ENCODE measurements around the gene SPTSSA. TPM values are rescaled to one million over a fixed set of nuclear protein-coding genes. Genes with fewer than 3 reads are reported as not detected.

The SPTSSA gene
- total RNA-seq, 1 donor = 21.1 TPM

DNA sequence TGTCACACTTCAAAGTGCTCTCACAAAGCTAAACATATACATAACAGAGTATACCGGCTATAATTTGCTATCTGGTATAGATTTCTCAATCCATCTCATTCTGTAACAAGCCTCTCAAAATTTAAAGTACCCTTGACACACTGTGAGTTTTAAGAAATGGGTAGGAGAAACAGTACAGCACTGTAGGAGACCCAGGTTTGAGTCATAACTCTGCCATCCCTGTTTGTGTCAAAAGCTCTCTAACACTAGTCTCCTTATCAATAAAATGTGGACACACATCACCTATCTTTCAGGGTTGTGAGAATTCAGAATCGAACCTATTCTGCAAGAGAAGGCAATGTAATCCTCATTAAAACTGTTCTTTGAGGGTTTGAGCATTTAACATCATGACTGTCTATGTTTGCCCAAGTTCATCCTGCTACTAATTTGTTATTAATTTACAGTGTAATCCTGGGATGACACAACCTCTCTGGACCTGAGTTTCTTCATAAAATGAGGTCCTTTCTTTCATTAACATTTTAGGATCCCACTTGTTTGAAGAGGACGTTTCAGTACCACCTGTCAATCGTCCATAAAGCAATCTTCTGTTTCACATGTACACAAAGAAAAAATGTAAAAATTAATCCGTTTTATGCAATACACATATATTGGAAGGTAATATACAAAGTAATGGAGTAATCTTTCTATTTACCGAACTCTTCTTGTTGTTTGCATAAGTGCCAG is 12.1 kb downstream of the SPTSSA start:
- no peak for DNase-seq (ENCODE audit: low read depth)
- TF ChIP-seq, protein P1, sequence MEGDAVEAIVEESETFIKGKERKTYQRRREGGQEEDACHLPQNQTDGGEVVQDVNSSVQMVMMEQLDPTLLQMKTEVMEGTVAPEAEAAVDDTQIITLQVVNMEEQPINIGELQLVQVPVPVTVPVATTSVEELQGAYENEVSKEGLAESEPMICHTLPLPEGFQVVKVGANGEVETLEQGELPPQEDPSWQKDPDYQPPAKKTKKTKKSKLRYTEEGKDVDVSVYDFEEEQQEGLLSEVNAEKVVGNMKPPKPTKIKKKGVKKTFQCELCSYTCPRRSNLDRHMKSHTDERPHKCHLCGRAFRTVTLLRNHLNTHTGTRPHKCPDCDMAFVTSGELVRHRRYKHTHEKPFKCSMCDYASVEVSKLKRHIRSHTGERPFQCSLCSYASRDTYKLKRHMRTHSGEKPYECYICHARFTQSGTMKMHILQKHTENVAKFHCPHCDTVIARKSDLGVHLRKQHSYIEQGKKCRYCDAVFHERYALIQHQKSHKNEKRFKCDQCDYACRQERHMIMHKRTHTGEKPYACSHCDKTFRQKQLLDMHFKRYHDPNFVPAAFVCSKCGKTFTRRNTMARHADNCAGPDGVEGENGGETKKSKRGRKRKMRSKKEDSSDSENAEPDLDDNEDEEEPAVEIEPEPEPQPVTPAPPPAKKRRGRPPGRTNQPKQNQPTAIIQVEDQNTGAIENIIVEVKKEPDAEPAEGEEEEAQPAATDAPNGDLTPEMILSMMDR (IDR thresholded peaks at IDR 0.05; ENCODE audit: insufficient read depth, low read length) = no peak
- H3K4me3 ChIP-seq (ENCODE audit: low read depth, low read length) = no peak overlapping the region

DNA sequence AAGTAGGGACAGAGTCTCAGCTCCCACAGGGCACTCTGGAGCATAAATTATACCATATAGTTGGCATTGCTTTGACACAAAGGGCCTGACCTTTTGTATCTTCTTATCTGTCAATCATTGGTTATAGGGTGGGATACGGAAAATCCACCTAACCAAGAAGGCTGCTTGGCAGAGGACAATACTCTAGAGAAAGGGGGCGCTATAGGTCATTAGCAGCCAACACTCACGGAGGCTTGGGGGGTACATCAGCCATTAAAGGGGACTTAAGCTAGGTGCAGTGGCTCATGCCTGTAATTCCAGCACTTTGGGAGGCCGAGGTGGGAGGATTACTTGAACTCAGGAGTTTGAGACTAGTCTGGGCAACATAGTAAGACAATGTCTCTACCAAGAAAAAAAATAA is 22.9 kb downstream of the SPTSSA start:
- TF ChIP-seq, protein P1 (IDR thresholded peaks at IDR 0.05; ENCODE audit: insufficient read depth, low read length) = no peak
- H3K4me3 ChIP-seq (ENCODE audit: low read depth, low read length) = no peak overlapping the region
- no peak for DNase-seq (ENCODE audit: low read depth)

DNA sequence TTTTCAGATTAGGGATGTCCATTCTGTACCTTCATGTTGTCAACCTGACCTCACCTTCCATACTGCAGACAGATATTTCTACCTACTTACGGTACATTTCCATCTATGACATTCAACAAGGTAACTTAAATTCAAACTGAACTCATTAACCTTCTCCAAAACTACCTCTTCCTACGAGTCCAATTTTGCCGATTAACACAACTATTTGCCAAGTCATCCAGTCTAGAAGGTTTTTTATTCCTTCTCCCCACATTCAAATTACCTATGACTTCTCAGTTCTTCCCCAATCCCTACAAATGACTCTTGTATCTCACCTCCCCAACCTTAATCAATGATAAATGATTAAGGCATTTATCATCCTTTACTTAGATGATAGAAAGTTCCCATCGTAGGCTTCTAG is 23.6 kb downstream of the SPTSSA start:
- TF ChIP-seq, protein P1 (IDR thresholded peaks at IDR 0.05; ENCODE audit: insufficient read depth, low read length) = no peak

DNA sequence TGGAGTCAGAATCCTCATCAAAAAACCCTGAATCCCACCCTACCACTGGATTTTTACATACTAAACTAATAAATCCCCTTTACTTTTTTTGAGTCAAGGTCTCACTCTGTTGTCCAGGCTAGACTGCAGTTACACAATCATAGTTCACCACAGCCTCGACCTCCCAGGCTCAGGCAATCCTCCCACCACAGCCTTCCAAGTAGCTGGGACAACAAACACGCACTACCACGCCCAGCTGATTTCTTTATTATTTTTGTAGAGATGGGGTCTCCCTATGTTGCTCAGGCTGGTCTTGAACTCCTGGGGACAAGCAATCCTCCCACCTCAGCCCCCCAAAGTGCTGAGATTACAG is 24.3 kb downstream of the SPTSSA start:
- DNase-seq (ENCODE audit: low read depth) = no peak
- TF ChIP-seq, protein P1 (IDR thresholded peaks at IDR 0.05; ENCODE audit: insufficient read depth, low read length) = no peak

More for the DNA sequence above, 23.6 kb downstream of the SPTSSA start:
- DNase-seq (ENCODE audit: low read depth) = no peak
- no peak overlapping the region for H3K4me3 ChIP-seq (ENCODE audit: low read depth, low read length)

DNA sequence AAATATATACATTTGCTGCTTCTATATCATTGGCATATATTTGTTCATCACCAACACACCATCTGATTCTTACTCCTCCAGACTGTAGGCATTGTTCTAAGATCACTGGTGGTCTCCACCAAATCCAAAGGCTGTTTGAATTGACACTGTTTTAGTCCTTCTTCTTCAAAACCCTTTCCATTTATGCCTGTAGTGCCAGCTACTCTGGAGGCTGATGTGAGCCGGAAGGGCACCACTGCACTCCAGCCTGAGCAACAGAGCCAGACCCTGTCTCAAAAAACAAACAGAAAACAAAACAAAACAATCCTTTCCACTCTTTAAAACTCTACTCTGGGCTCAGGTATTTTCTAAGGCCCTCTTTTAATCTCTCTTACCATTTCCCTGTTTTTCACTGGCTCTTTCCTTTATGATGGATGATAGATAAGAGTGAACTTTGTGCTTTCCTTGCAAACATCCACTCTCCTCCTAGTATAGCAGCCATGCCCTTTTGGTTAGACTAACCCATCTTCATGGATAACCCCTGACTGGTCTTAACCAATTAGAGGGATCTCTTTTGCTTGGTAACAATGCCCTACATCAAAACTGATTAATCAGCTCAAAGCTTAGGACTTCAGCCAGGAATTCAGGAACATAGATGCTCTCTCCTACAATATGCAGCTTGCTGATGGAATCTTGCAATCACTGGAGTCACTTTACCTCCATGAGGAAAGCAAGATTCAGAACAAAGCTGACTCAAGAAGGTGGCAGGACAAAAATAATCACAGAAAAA is 24.9 kb downstream of the SPTSSA start:
- peak; percentile 18 for DNase-seq (ENCODE audit: low read depth)
- TF ChIP-seq, protein P1 (IDR thresholded peaks at IDR 0.05; ENCODE audit: insufficient read depth, low read length) = no peak
- H3K4me3 ChIP-seq (ENCODE audit: low read depth, low read length) = no peak overlapping the region

More for the DNA sequence above, 24.3 kb downstream of the SPTSSA start:
- H3K4me3 ChIP-seq (ENCODE audit: low read depth, low read length) = no peak overlapping the region

DNA sequence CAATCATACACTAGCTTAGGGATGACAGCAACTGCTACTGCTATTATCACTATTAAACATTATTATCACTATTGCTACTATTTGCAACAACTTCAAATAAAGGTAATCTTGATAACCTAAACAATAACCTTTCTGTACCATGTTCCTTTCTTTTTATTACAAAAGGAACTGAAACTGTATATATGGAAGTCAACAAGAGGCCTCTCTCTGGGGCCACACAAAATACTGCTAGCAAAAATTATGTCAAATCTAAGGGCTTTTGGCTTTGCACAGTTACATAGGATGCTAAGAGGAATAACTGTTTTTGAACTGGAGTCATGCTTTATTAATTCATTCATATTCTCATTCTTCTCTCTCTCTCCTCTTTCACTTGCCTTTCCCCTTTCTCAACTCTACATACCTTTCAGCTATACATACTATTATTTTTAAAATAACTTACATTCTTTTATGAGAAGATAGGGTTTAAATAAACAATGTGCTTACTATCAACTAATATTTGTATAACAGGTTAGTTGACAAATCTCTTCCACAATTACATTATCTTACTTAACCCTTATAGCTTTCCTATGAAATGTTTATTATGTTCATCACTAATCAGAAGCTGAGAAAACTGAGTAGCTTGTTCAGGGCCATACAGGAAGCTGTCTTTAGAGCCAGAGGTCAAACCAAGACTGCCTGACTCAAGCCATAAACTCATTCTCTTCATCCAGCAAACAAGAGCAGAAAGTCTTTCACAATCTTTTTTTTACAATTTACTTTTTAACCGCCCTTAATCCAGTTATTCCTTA is 25.7 kb downstream of the SPTSSA start:
- DNase-seq (ENCODE audit: low read depth) = peak; percentile 53
- no peak overlapping the region for H3K4me3 ChIP-seq (ENCODE audit: low read depth, low read length)
- TF ChIP-seq, protein P1 (IDR thresholded peaks at IDR 0.05; ENCODE audit: insufficient read depth, low read length) = no peak

Data from fibroblast of the aortic adventitia (primary cell).